Measurements from ENCODE around the gene APCDD1L. TPM values are rescaled to one million over a fixed set of nuclear protein-coding genes. Genes with fewer than 3 reads are reported as not detected.

Gene APCDD1L
- total and polyA plus RNA-seq, 2 of the 8 experiments (the other 6 are each of a cell fraction or from before 2014, with no cell fraction given), result 0.83 to 3.1 TPM

- no peak for TF ChIP-seq BCL11A (IDR thresholded peaks at IDR 0.05; ENCODE audit: low read depth in 2 of 2, low read length in 2 of 2)
- no peak for TF ChIP-seq POLR2AphosphoS5 (IDR thresholded peaks at IDR 0.05; ENCODE audit: low read depth, low read length)
- no peak for TF ChIP-seq GTF2F1 (IDR thresholded peaks at IDR 0.05; ENCODE audit: borderline replicate concordance, low read depth, low read length)
- no peak for TF ChIP-seq EZH2 (IDR thresholded peaks at IDR 0.05; ENCODE audit: low read depth, low read length, severe bottlenecking)
- no peak for TF ChIP-seq EP300 (IDR thresholded peaks at IDR 0.05; ENCODE audit: borderline replicate concordance in 1 of 2, low read depth in 2 of 2, low read length in 2 of 2)
- no peak for TF ChIP-seq SUZ12 (IDR thresholded peaks at IDR 0.05; ENCODE audit: low read length)
- TF ChIP-seq YY1 (IDR thresholded peaks at IDR 0.05; ENCODE audit: low read depth, low read length), result no peak
- TF ChIP-seq HDAC2 (IDR thresholded peaks at IDR 0.05; ENCODE audit: borderline replicate concordance in 1 of 2, low read depth in 2 of 2, low read length in 2 of 2), result no peak
- TF ChIP-seq RFX5 (IDR thresholded peaks at IDR 0.05; ENCODE audit: borderline replicate concordance, low read depth, low read length), result no peak
These were observed 19.4 kb downstream of the APCDD1L start (continued) for GRCh38 chr20:58495623-58496428.
